SK-N-SH (cell line): ENCODE results near the gene C20orf144. TPM values are rescaled to one million over a fixed set of nuclear protein-coding genes. Genes with fewer than 3 reads are reported as not detected.

Experiments
- CTCF ChIA-PET: fragments of 300-600, 350-600 bp; formaldehyde crosslinking; extraction: SDS; loops from one replicate; lab custom pipeline; 2021; lab: Yijun Ruan, JAX
- POLR2A ChIA-PET: fragments of 350-600 bp; sonication (Branson Sonifier 250); formaldehyde crosslinking; extraction: SDS; loops from one replicate; lab custom pipeline; 2020; ENCODE audit warnings: antibody characterized with exemption, inconsistent platforms; lab: Yijun Ruan, JAX
- DNase-seq: peaks from one replicate; pipeline ENCODE4 v3.0.0; 2012
- H2AFZ ChIP-seq: fragments of 200-600 bp; sonication (generic); 2 replicates; pipeline ENCODE4 v1.8.1; 2016; ENCODE audit warnings: antibody characterized with exemption, mild to moderate bottlenecking, low read depth
- H3F3A ChIP-seq: fragments of 200-600 bp; sonication (generic); replicated peaks from 2 replicates; pipeline ENCODE3; 2016; ENCODE audit warnings: antibody characterized with exemption, mild to moderate bottlenecking; ENCODE audit not compliant: insufficient read depth
- H3K27ac ChIP-seq, 2 experiments: fragments of 200-500 bp in 1 of 2; fragments of 200-600 bp in 1 of 2; sonication (Bioruptor generic) in 1 of 2; sonication (generic), shearing (Covaris generic) in 1 of 2; 2 replicates each; pipeline versions ENCODE4 v1.5.1 to v1.6.1; 2014 to 2016; ENCODE audit warnings: low read depth in 2 of 2, inconsistent platforms in 1 of 2, low read length in 1 of 2, mild to moderate bottlenecking in 1 of 2, mixed read lengths in 1 of 2
- H3K27me3 ChIP-seq: fragments of 200-600 bp; sonication (generic), shearing (Covaris generic); 2 replicates; pipeline ENCODE4 v1.6.1; 2016; ENCODE audit warnings: mixed run types; ENCODE audit not compliant: insufficient read depth
- H3K36me3 ChIP-seq, 2 experiments: fragments of 200-500 bp in 1 of 2; fragments of 200-600 bp in 1 of 2; sonication (Bioruptor generic) in 1 of 2; sonication (generic) in 1 of 2; replicated peaks in 1 of 2; 2 replicates each; pipeline versions ENCODE3 to v1.5.1; 2014 to 2016; ENCODE audit warnings: low read length in 1 of 2, mild to moderate bottlenecking in 1 of 2; ENCODE audit not compliant: insufficient read depth in 2 of 2, control insufficient read depth in 1 of 2
- H3K4me1 ChIP-seq, 2 experiments: fragments of 200-500 bp in 1 of 2; fragments of 200-600 bp in 1 of 2; sonication (Bioruptor generic) in 1 of 2; sonication (generic), shearing (Covaris generic) in 1 of 2; 2 replicates each; pipeline versions ENCODE4 v1.5.1 to v1.6.1; 2014 to 2016; ENCODE audit warnings: low read depth in 1 of 2, low read length in 1 of 2, mixed run types in 1 of 2; ENCODE audit not compliant: insufficient read depth in 2 of 2, control insufficient read depth in 1 of 2
- H3K4me2 ChIP-seq: fragments of 200-600 bp; sonication (generic), shearing (Covaris generic); 2 replicates; pipeline ENCODE4 v1.6.1; 2017; ENCODE audit warnings: mixed run types
- H3K4me3 ChIP-seq, 2 experiments: fragments of 200-500 bp in 1 of 2; fragments of 200-600 bp in 1 of 2; sonication (Bioruptor generic) in 1 of 2; sonication (generic), shearing (Covaris generic) in 1 of 2; 2 replicates each; pipeline versions ENCODE4 v1.5.1 to v1.8.1; 2014 to 2016; ENCODE audit warnings: low read depth in 2 of 2, inconsistent platforms in 1 of 2, low read length in 1 of 2, mild to moderate bottlenecking in 1 of 2, mixed read lengths in 1 of 2, moderate library complexity in 1 of 2
- H3K79me2 ChIP-seq: fragments of 200-600 bp; sonication (generic); 2 replicates; pipeline ENCODE4 v1.8.1; 2017; ENCODE audit warnings: mild to moderate bottlenecking; ENCODE audit not compliant: insufficient read depth
- H3K9ac ChIP-seq: fragments of 200-600 bp; sonication (generic); 2 replicates; pipeline ENCODE4 v1.6.1; 2017; ENCODE audit warnings: mixed run types
- H3K9me2 ChIP-seq: fragments of 200-600 bp; sonication (generic); 2 replicates; pipeline ENCODE4 v1.6.1; 2017; ENCODE audit warnings: mixed run types
- H3K9me3 ChIP-seq: fragments of 200-600 bp; sonication (generic); 2 replicates; pipeline ENCODE4 v1.6.1; 2017; ENCODE audit warnings: mixed run types, mild to moderate bottlenecking, moderate library complexity
- H4K20me1 ChIP-seq: fragments of 200-600 bp; sonication (generic); 2 replicates; pipeline ENCODE4 v1.6.1; 2017; ENCODE audit warnings: mild to moderate bottlenecking, mixed run types; ENCODE audit not compliant: insufficient read depth
- CHD2 ChIP-seq: fragments of 150-350 bp; IDR thresholded peaks from 2 replicates; pipeline ENCODE4 v1.6.1; 2018; ENCODE audit warnings: low read length; ENCODE audit not compliant: partially characterized antibody
- CTCF ChIP-seq: fragments of 200-600 bp; sonication (generic); IDR thresholded peaks from 2 replicates; pipeline ENCODE4 v1.6.1; 2017; ENCODE audit warnings: antibody characterized with exemption, mild to moderate bottlenecking, moderate library complexity
- ELF1 ChIP-seq: IDR thresholded peaks from 2 replicates; pipeline ENCODE4 v1.4.0; 2012
- EP300 ChIP-seq, 2 experiments: IDR thresholded peaks; 2 replicates each; pipeline versions ENCODE4 v1.4.0 to v1.6.1; 2012; ENCODE audit warnings: borderline replicate concordance in 1 of 2, low read depth in 1 of 2, low read length in 1 of 2
- EZH2phosphoT487 ChIP-seq: fragments of 200-600 bp; sonication (generic); IDR thresholded peaks from 2 replicates; pipeline ENCODE4 v1.6.1; 2017; ENCODE audit warnings: low read depth, mixed run types, mild to moderate bottlenecking, antibody characterized with exemption, moderate library complexity, borderline replicate concordance
- FOSL2 ChIP-seq: IDR thresholded peaks from 2 replicates; pipeline ENCODE4 v1.4.0; 2012; ENCODE audit warnings: low read depth, mild to moderate bottlenecking, moderate library complexity, borderline replicate concordance
- IRF3 ChIP-seq: fragments of 150-350 bp; IDR thresholded peaks from 2 replicates; pipeline ENCODE4 v1.6.1; 2016; ENCODE audit warnings: mild to moderate bottlenecking, low read depth, low read length
- MAX ChIP-seq: IDR thresholded peaks from 2 replicates; pipeline ENCODE4 v1.4.0; 2012; ENCODE audit warnings: low read depth
- MXI1 ChIP-seq: IDR thresholded peaks from 2 replicates; pipeline ENCODE4 v1.6.1; 2012; ENCODE audit warnings: mild to moderate bottlenecking, low read depth, low read length, improper control_type of control experiment
- RAD21 ChIP-seq: IDR thresholded peaks from 2 replicates; pipeline ENCODE4 v1.6.1; 2012; ENCODE audit warnings: mild to moderate bottlenecking, low read length
- RCOR1 ChIP-seq: fragments of 150-350 bp; IDR thresholded peaks from 2 replicates; pipeline ENCODE4 v1.6.1; 2017; ENCODE audit warnings: antibody characterized with exemption, low read length
- RXRA ChIP-seq: IDR thresholded peaks from 2 replicates; pipeline ENCODE4 v1.4.0; 2012; ENCODE audit warnings: low read depth, mild to moderate bottlenecking, borderline replicate concordance
- SIN3A ChIP-seq: IDR thresholded peaks from 2 replicates; pipeline ENCODE4 v1.6.1; 2012; ENCODE audit warnings: low read depth, mild to moderate bottlenecking, low read length, moderate library complexity, borderline replicate concordance
- SMC3 ChIP-seq: IDR thresholded peaks from 2 replicates; pipeline ENCODE4 v1.6.1; 2012; ENCODE audit warnings: low read depth, low read length, improper control_type of control experiment
- TEAD4 ChIP-seq: IDR thresholded peaks from 2 replicates; pipeline ENCODE4 v1.4.0; 2012; ENCODE audit warnings: mild to moderate bottlenecking, borderline replicate concordance; ENCODE audit not compliant: insufficient read depth
- ZBTB33 ChIP-seq: IDR thresholded peaks from 2 replicates; pipeline ENCODE4 v1.4.0; 2012; ENCODE audit warnings: low read depth, borderline replicate concordance
- WGBS: methylation state at CpG from one replicate; pipeline ENCODE4 v1.1.6; 2017; ENCODE audit warnings: low lambda C conversion rate; 5-methylcytosine and 5-hydroxymethylcytosine counted together
- polyA plus RNA-seq, 3 experiments: library from polyadenylated mRNA; depleted of rRNA; stranded (reverse); fragments of >200 nt; gene quantifications; 2 replicates each; pipeline ENCODE4 v1.2.3, GENCODE V29; 2012

The C20orf144 gene
- polyA plus RNA-seq, 1 of the 3 experiments (the other 2 are of a cell fraction), result 0.12 TPM

GRCh38 chr20:33667676-33668465 is 5.7 kb downstream of the C20orf144 start:
- no peaks in the 10 kb centered on the region for H3K9me2 ChIP-seq
- H3K36me3 ChIP-seq, result peaks cover 8 to 17% of the 10 kb centered on the region in 2 experiments
- H3K9ac ChIP-seq, result no peak overlapping the region
- H3K4me3 ChIP-seq, result peak overlapping the region; percentile 41 to 52; a peak in 2 of 4 replicates
- H3F3A ChIP-seq, result peaks cover 25% of the 10 kb centered on the region
- H2AFZ ChIP-seq, result no peak overlapping the region
- no peaks in the 10 kb centered on the region for H3K27me3 ChIP-seq
- 60% methylated on average over 11 of the region's 47 CpGs for WGBS
- no peaks in the 10 kb centered on the region for H3K9me3 ChIP-seq
- 0 out of 2 replicates have a peak, but pooled peaks cover 4% of the 10 kb centered on the region for H4K20me1 ChIP-seq
- H3K4me2 ChIP-seq, result peak overlapping the region; percentile 75; the same call in 1 of the 2 replicates
- ChIA-PET CTCF (interaction anchor here (0.6 to 10.6 kb wide), 66 partner anchors 8 to 766 kb away, joined by 3 to 114 read pairs (median 4); partner anchors contain the start of genes CBFA2T2, CDK5RAP1, PXMP4 and SNTA1), POLR2A (interaction anchor here (0.8 to 1.6 kb wide), 9 partner anchors 14 to 224 kb away, joined by 3 to 5 read pairs (median 3); partner anchors contain the start of genes CBFA2T2 and SNTA1)
- peaks cover 7 to 45% of the 10 kb centered on the region in 2 experiments; a peak in 2 of 4 replicates for H3K4me1 ChIP-seq
- peak overlapping the region in 1 of 2 experiments; percentile 54; a peak in 1 of 4 replicates for H3K27ac ChIP-seq
- TF ChIP-seq EZH2phosphoT487 (no peak), MAX (peak; percentile 72; the same call in 1 of the 2 replicates), MXI1 (peak; percentile 18; the same call in 1 of the 2 replicates), EP300 (IDR thresholded peaks at IDR 0.05; ENCODE audit: borderline replicate concordance in 1 of 2, low read depth in 1 of 2, low read length in 1 of 2) (no peak), FOSL2 (no peak), ELF1 (no peak), SMC3 (peak; percentile 79), CTCF (peak; percentile 66), CHD2 (peak; percentile 23), TEAD4 (no peak), RAD21 (peak; percentile 86), RCOR1 (0 out of 2 replicates have a peak, but pooled peaks have one; percentile 10), RXRA (no peak), SIN3A (no peak), ZBTB33 (no peak), IRF3 (no peak)
- TF ChIP-seq, all 33 proteins: peak for 7
- H3K79me2 ChIP-seq, result peaks cover 4% of the 10 kb centered on the region; the same call in 1 of the 2 replicates
- peak; percentile 92 for DNase-seq
